Spleen (tissue), 11 donors: ENCODE results near the gene NOL3. TPM values are rescaled to one million over a fixed set of nuclear protein-coding genes. Genes with fewer than 3 reads are reported as not detected.

Experiments
- DNase-seq: peaks from one replicate; pipeline ENCODE4 v3.0.0-alpha.2; 2020
- H3K27ac ChIP-seq, 8 donors: fragments of 200-600 bp; sonication (generic) in 7 of 8; 1 replicate in 4 of 8; 2 replicates in 4 of 8; pipeline versions ENCODE4 v1.5.0 to v1.8.0; 2016 to 2021; ENCODE audit warnings: inconsistent platforms in 4 of 8, mild to moderate bottlenecking in 4 of 8, moderate library complexity in 1 of 8
- H3K27me3 ChIP-seq, 7 donors: fragments of 200-600 bp; sonication (generic) in 6 of 7; replicated peaks in 1 of 7; 1 replicate in 4 of 7; 2 replicates in 3 of 7; pipeline versions ENCODE4 v1.5.0 to v1.8.0; 2016 to 2021; ENCODE audit warnings: inconsistent platforms in 3 of 7, mild to moderate bottlenecking in 1 of 7
- H3K36me3 ChIP-seq, 6 donors: fragments of 200-600 bp; sonication (generic) in 5 of 6; 1 replicate in 4 of 6; 2 replicates in 2 of 6; pipeline versions ENCODE4 v1.5.0 to v1.8.0; 2016 to 2021; ENCODE audit warnings: inconsistent platforms in 2 of 6
- H3K4me1 ChIP-seq, 6 donors: fragments of 200-600 bp; sonication (generic) in 5 of 6; 1 replicate in 3 of 6; 2 replicates in 3 of 6; pipeline versions ENCODE4 v1.5.0 to v1.8.0; 2016 to 2021; ENCODE audit warnings: inconsistent platforms in 3 of 6
- H3K4me3 ChIP-seq, 8 donors: fragments of 200-600 bp; sonication (generic) in 7 of 8; 1 replicate in 4 of 8; 2 replicates in 4 of 8; pipeline versions ENCODE4 v1.5.0 to v1.8.0; 2016 to 2021; ENCODE audit warnings: inconsistent platforms in 4 of 8, mild to moderate bottlenecking in 4 of 8, moderate library complexity in 2 of 8
- H3K9me3 ChIP-seq, 8 donors: fragments of 200-600 bp; sonication (generic) in 7 of 8; 1 replicate in 4 of 8; 2 replicates in 4 of 8; pipeline versions ENCODE4 v1.5.0 to v1.8.0; 2016 to 2021; ENCODE audit warnings: inconsistent platforms in 4 of 8
- POLR2A ChIP-seq, 3 donors: fragments of 450-650 bp; IDR thresholded peaks; one replicate each; pipeline ENCODE4 v1.5.1; 2017; ENCODE audit warnings: antibody characterized with exemption in 3 of 3, mild to moderate bottlenecking in 1 of 3
- POLR2AphosphoS5 ChIP-seq, 3 donors: sonication (generic); formaldehyde crosslinking; IDR thresholded peaks; one replicate each; pipeline ENCODE4 v1.5.1; 2017; ENCODE audit warnings: antibody characterized with exemption in 3 of 3
- WGBS, 5 donors: extraction: QIAGEN DNeasy Blood & Tissue Kit in 3 of 5; methylation state at CpG; one replicate each; pipeline versions ENCODE4 v1.1.5 to v1.1.7; 2013 to 2018; 5-methylcytosine and 5-hydroxymethylcytosine counted together
- intact Hi-C: fragments of 100-400 bp; cut with DNase I; formaldehyde crosslinking; loops from one replicate; pipeline ENCODE4 v1.15.0; 2023; ENCODE audit warnings: low total_unique reads
- polyA plus RNA-seq, 3 donors: library from polyadenylated mRNA; stranded (reverse); fragments of 200-250 nt; gene quantifications; one replicate each; pipeline ENCODE4 v1.2.1, GENCODE V29; 2013
- total RNA-seq, 7 donors: library from RNA; depleted of rRNA in 3 of 7; stranded (reverse); fragments of >200 nt in 3 of 7; fragmentation: NEBNext Ultra II Directional in 4 of 7; extraction: Animal tissue kit (Norgen Biotek cat#: 25700) in 4 of 7; gene quantifications; one replicate each; pipeline versions ENCODE4 v1.1.0 to v1.2.1, GENCODE V29; 2016 to 2021
- TF ChIP-seq, protein P1 (sequence below), 11 experiments: fragments of 200-600 bp in 7 of 11; fragments of 450-650 bp in 4 of 11; sonication (generic) in 4 of 11; IDR thresholded peaks in 8 of 11; conservative IDR thresholded peaks in 3 of 11; 1 replicate in 7 of 11; 2 replicates in 4 of 11; pipeline versions ENCODE4 v1.4.0 to v1.8.0; 2016 to 2021; ENCODE audit warnings: antibody characterized with exemption in 11 of 11, inconsistent platforms in 4 of 11, mild to moderate bottlenecking in 1 of 11
- donor health status: healthy with polysubstance abuse.
- donor health status: DM: no; HTN: no; CAD: no; lungs with moderate emphysema.
- donor health status: DM: no; HTN: no; CAD: no.
- donor health status: Bipolar disorder and iron deficiency.
- donor health status: healthy.
- donor health status: DM: no; HTN: no; CAD: no.
- donor health status: DM: yes; HTN: yes; CAD: no.

The NOL3 gene
- total and polyA plus RNA-seq, 10 donors = 8.2 to 14.2 (median 12.7) TPM

- Histone ChIP-seq H3K36me3 (peaks cover 0 to 7% (median 0%) of the 10 kb centered on the region in 6 donors), H3K27me3 (peaks cover 0 to 27% (median 8%) of the 10 kb centered on the region in 7 donors), H3K27ac (no peak overlapping the region), H3K4me3 (peak overlapping the region in 6 of 8 donors; percentile 1 to 59 (median 17)), H3K4me1 (peaks cover 24 to 79% (median 54%) of the 10 kb centered on the region in 6 donors), H3K9me3 (no peaks in the 10 kb centered on the region)
- peak; percentile 96 for DNase-seq
- 15 to 74% (median 18%) methylated on average over 15 to 74 of the region's 74 CpGs for WGBS, 5 donors
- TF ChIP-seq POLR2AphosphoS5 (IDR thresholded peaks at IDR 0.05) = peak; percentile 35 to 77 (median 67)
- TF ChIP-seq POLR2A (IDR thresholded peaks at IDR 0.05) = no peak
- TF ChIP-seq, protein P1, sequence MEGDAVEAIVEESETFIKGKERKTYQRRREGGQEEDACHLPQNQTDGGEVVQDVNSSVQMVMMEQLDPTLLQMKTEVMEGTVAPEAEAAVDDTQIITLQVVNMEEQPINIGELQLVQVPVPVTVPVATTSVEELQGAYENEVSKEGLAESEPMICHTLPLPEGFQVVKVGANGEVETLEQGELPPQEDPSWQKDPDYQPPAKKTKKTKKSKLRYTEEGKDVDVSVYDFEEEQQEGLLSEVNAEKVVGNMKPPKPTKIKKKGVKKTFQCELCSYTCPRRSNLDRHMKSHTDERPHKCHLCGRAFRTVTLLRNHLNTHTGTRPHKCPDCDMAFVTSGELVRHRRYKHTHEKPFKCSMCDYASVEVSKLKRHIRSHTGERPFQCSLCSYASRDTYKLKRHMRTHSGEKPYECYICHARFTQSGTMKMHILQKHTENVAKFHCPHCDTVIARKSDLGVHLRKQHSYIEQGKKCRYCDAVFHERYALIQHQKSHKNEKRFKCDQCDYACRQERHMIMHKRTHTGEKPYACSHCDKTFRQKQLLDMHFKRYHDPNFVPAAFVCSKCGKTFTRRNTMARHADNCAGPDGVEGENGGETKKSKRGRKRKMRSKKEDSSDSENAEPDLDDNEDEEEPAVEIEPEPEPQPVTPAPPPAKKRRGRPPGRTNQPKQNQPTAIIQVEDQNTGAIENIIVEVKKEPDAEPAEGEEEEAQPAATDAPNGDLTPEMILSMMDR (IDR thresholded peaks at IDR 0.05 in 8 of 11, conservative IDR thresholded peaks at IDR 0.05 in 3 of 11) = peak; percentile 44 to 99 (median 97)
- intact Hi-C loops = no loop called here
Measured at GRCh38 chr16:67155295-67156142, 14.8 kb upstream of the NOL3 start.

DNA sequence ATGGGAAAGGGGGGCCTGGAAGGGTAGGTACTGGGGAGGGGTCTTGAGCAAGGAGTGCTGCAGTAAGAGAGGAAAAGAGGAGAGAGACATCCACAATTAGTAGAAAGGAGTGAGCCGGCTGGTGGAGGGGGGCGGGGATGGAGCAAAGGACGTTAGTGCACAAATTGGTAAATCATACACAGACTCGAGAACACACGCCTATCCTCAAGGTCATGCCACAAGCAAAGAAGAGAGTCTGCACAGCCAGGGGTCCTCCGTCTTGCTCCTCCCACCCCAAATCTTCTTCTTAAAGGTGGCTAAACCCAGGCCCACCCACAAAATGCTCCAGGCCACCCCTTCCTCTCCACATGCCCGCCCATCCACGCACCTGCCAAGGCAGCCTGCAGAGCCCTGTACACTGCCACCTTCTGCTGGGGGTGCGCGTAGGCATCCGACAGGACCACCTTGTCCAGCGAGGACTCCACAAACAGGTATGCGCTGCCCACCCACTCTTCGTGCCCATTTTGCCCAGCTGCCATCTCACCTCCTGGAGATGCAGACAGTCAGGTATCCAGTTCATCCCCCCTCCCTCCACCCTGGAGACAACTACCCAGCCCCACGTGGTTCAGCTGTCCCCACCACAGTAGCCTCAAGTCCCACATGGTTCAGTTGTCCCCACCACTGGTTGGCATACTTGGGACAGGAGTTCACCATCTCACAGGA is 14.0 kb upstream of the NOL3 start:
- H3K27me3 ChIP-seq = peaks cover 0 to 25% (median 3%) of the 10 kb centered on the region in 7 donors
- peaks cover 27 to 79% (median 54%) of the 10 kb centered on the region in 6 donors for H3K4me1 ChIP-seq
- peak; percentile 78 for DNase-seq
- H3K9me3 ChIP-seq = no peaks in the 10 kb centered on the region
- no peak overlapping the region for H3K4me3 ChIP-seq
- H3K27ac ChIP-seq = peak overlapping the region in 2 of 8 donors; percentile 2 to 96
- 71 to 86% (median 77%) methylated on average over 14 to 15 of the region's 15 CpGs for WGBS, 5 donors
- intact Hi-C loops = no loop called here
- peaks cover 0 to 7% (median 0%) of the 10 kb centered on the region in 6 donors for H3K36me3 ChIP-seq
- no peak for TF ChIP-seq POLR2A (IDR thresholded peaks at IDR 0.05)
- TF ChIP-seq POLR2AphosphoS5 (IDR thresholded peaks at IDR 0.05) = no peak
- TF ChIP-seq, protein P1 (IDR thresholded peaks at IDR 0.05 in 8 of 11, conservative IDR thresholded peaks at IDR 0.05 in 3 of 11) = no peak

GRCh38 chr16:67157106-67157748 is 13.1 kb upstream of the NOL3 start:
- Histone ChIP-seq H3K27me3 (peaks cover 0 to 25% (median 10%) of the 10 kb centered on the region in 7 donors), H3K4me3 (no peak overlapping the region), H3K36me3 (peaks cover 0 to 7% (median 0%) of the 10 kb centered on the region in 6 donors), H3K27ac (peak overlapping the region in 5 of 8 donors; percentile 8 to 96 (median 95)), H3K4me1 (peaks cover 33 to 84% (median 61%) of the 10 kb centered on the region in 6 donors), H3K9me3 (no peaks in the 10 kb centered on the region)
- WGBS, 5 donors = 72 to 83% (median 82%) methylated on average over 7 of the region's 7 CpGs
- intact Hi-C loops = no loop called here
- TF ChIP-seq, protein P1 (IDR thresholded peaks at IDR 0.05 in 8 of 11, conservative IDR thresholded peaks at IDR 0.05 in 3 of 11) = no peak
- TF ChIP-seq POLR2A (IDR thresholded peaks at IDR 0.05) (no peak), POLR2AphosphoS5 (IDR thresholded peaks at IDR 0.05) (no peak)
- DNase-seq = no peak
